GM12878 (cell line): ENCODE data around the gene TBC1D1. TPM values are rescaled to one million over a fixed set of nuclear protein-coding genes. Genes with fewer than 3 reads are reported as not detected.

Source experiments
- ATAC-seq: fragments of 200-7000 bp; cut with Tn5 transposase; 3 replicates; pipeline ENCODE4 v1.9.1; 2020; ENCODE audit warnings: mild to moderate bottlenecking, moderate library complexity
- BruUV-seq: library from RNA; stranded (reverse); fragments of 400-500 nt; replicated peaks from 2 replicates; lab custom pipeline; 2021; lab: Mats Ljungman, UMichigan
- CTCF ChIA-PET: fragments of 300-600 bp; sonication (Branson Sonifier 250); formaldehyde crosslinking; extraction: SDS; loops from one replicate; lab custom pipeline; 2021; ENCODE audit warnings: inconsistent platforms; lab: Yijun Ruan, JAX
- POLR2A ChIA-PET: fragments of 350-600 bp; formaldehyde crosslinking; extraction: SDS; loops from one replicate; lab custom pipeline; 2021; ENCODE audit warnings: inconsistent platforms; lab: Charles Lee
- RAD21 ChIA-PET: fragments of 300-600 bp; sonication (Branson Sonifier 250); formaldehyde crosslinking; loops from one replicate; lab custom pipeline; 2023; ENCODE audit warnings: antibody characterized with exemption; ENCODE audit not compliant: unreplicated experiment; lab: Charles Lee
- SMC1A ChIA-PET: fragments of 300-600 bp; sonication (Branson Sonifier 250); formaldehyde crosslinking; loops from one replicate; lab custom pipeline; 2023; ENCODE audit not compliant: unreplicated experiment, uncharacterized antibody; lab: Charles Lee
- DNase-seq: peaks from one replicate; pipeline ENCODE4 v3.0.0-alpha.2; 2011; ENCODE audit warnings: low read depth, low spot score
- FAIRE-seq: peaks from 3 replicates; lab custom pipeline; 2011; peaks lifted over from hg19 to GRCh38; lab: Jason Lieb, UNC
- H2AFZ ChIP-seq: 2 replicates; pipeline ENCODE4 v1.6.0; 2011; ENCODE audit warnings: low read depth, low read length, control low read depth; ENCODE audit not compliant: control insufficient read depth
- H3K27ac ChIP-seq: 2 replicates; pipeline ENCODE4 v1.5.1; 2011; ENCODE audit warnings: control low read depth; ENCODE audit not compliant: control insufficient read depth, insufficient read depth
- H3K27me3 ChIP-seq, 2 experiments: replicated peaks in 1 of 2; 2 replicates each; pipeline versions ENCODE4 v1.6.0 to v1.6.1; 2011; ENCODE audit warnings: low read length in 1 of 2; ENCODE audit not compliant: control insufficient read depth in 2 of 2, insufficient read depth in 2 of 2
- H3K36me3 ChIP-seq, 2 experiments: 2 replicates each; pipeline ENCODE4 v1.5.1; 2011; ENCODE audit warnings: low read length in 1 of 2; ENCODE audit not compliant: control insufficient read depth in 2 of 2, insufficient read depth in 2 of 2
- H3K4me1 ChIP-seq: 2 replicates; pipeline ENCODE4 v1.6.1; 2011; ENCODE audit warnings: mild to moderate bottlenecking, low read length, moderate library complexity, mixed read lengths; ENCODE audit not compliant: control insufficient read depth, insufficient read depth
- H3K4me2 ChIP-seq: 2 replicates; pipeline ENCODE4 v1.6.0; 2011; ENCODE audit warnings: control low read depth; ENCODE audit not compliant: control insufficient read depth, insufficient read depth
- H3K4me3 ChIP-seq: fragments of 200-600 bp; sonication (generic); 2 replicates; pipeline ENCODE4 v1.5.1; 2016
- H3K79me2 ChIP-seq: 2 replicates; pipeline ENCODE4 v1.6.0; 2011; ENCODE audit warnings: low read length; ENCODE audit not compliant: control insufficient read depth, insufficient read depth
- H3K9ac ChIP-seq: 2 replicates; pipeline ENCODE4 v1.8.0; 2011; ENCODE audit warnings: low read length, control low read depth, mixed read lengths; ENCODE audit not compliant: control insufficient read depth, insufficient read depth
- H3K9me3 ChIP-seq: replicated peaks from 3 replicates; pipeline ENCODE4 v1.5.1; 2011; ENCODE audit warnings: mild to moderate bottlenecking, low read length; ENCODE audit not compliant: control insufficient read depth, insufficient read depth
- H4K20me1 ChIP-seq: 2 replicates; pipeline ENCODE4 v1.6.0; 2011; ENCODE audit not compliant: control insufficient read depth, insufficient read depth
- CUX1 ChIP-seq: IDR thresholded peaks from 2 replicates; pipeline ENCODE4 v1.6.1; 2012; ENCODE audit warnings: improper control_type of control experiment, low read depth, low read length; ENCODE audit not compliant: insufficient replicate concordance
- GATAD2B ChIP-seq: fragments of 450-650 bp; conservative IDR thresholded peaks from 2 replicates; pipeline ENCODE4 v1.6.1; 2017; ENCODE audit warnings: low read depth, mild to moderate bottlenecking, moderate library complexity
- RB1 ChIP-seq: fragments of 450-650 bp; formaldehyde crosslinking; IDR thresholded peaks from 2 replicates; pipeline ENCODE4 v1.6.1; 2017; ENCODE audit warnings: mild to moderate bottlenecking, borderline replicate concordance
- SMC3 ChIP-seq: IDR thresholded peaks from 2 replicates; pipeline ENCODE4 v1.6.1; 2011; ENCODE audit warnings: low read length, improper control_type of control experiment, borderline replicate concordance
- SP1 ChIP-seq: IDR thresholded peaks from one replicate; pipeline ENCODE4 v1.6.1; 2011; ENCODE audit warnings: low read depth, low read length
- ZBED1 ChIP-seq: IDR thresholded peaks from 2 replicates; pipeline ENCODE4 v1.6.1; 2016; ENCODE audit warnings: borderline replicate concordance
- ZBTB11 ChIP-seq: fragments of 450-650 bp; formaldehyde crosslinking; IDR thresholded peaks from 2 replicates; pipeline ENCODE4 v1.5.0; 2022; ENCODE audit warnings: mild to moderate bottlenecking, missing genetic modification characterization
- ZNF384 ChIP-seq: IDR thresholded peaks from 2 replicates; pipeline ENCODE4 v1.6.1; 2012; ENCODE audit warnings: low read depth, mild to moderate bottlenecking, low read length, improper control_type of control experiment, borderline replicate concordance
- ZZZ3 ChIP-seq: IDR thresholded peaks from 2 replicates; pipeline ENCODE4 v1.6.1; 2011; ENCODE audit warnings: low read depth; ENCODE audit not compliant: control insufficient read depth, insufficient read length
- WGBS: methylation state at CpG from one replicate; pipeline ENCODE4 v1.1.6; 2016; ENCODE audit warnings: low lambda C conversion rate; ENCODE audit not compliant: insufficient replicate concordance, insufficient coverage; ENCODE audit errors: missing lambda C conversion rate; 5-methylcytosine and 5-hydroxymethylcytosine counted together
- in situ Hi-C: fragments of 300-500 bp; cut with MboI; formaldehyde crosslinking; loops from 9 replicates; pipeline ENCODE4 v1.14.3; 2018; ENCODE audit warnings: mixed read lengths
- intact Hi-C: fragments of 100-400 bp; cut with micrococcal nuclease; formaldehyde crosslinking; loops from one replicate; pipeline ENCODE4 v1.14.2; 2022; ENCODE audit not compliant: unreplicated experiment
- polyA plus RNA-seq, 11 experiments: library from polyadenylated mRNA; depleted of rRNA in 4 of 11; unstranded in 6 of 11; stranded (reverse) in 5 of 11; fragments of >200 nt; fragmentation: Nextera tagmentation in 4 of 11; fragmentation: Illumina TruSeq in 1 of 11; extraction: Ambion mirVana in 4 of 11; extraction: Trizol in 1 of 11; gene quantifications; 1 replicate in 1 of 11; 2 replicates in 10 of 11; pipeline versions ENCODE4 v1.2.1 to v1.2.3, GENCODE V29; 2011 to 2016; ENCODE audit warnings: inconsistent platforms in 2 of 11, missing spikeins in 2 of 11, low read depth in 1 of 11
- total RNA-seq, 4 experiments: library from RNA; depleted of rRNA in 3 of 4; stranded (reverse); fragments of >200 nt in 3 of 4; fragmentation: Illumina TruSeq in 1 of 4; extraction: Trizol in 1 of 4; gene quantifications; 2 replicates each; pipeline versions ENCODE4 v1.2.1 to v1.2.3, GENCODE V29; 2013 to 2021
- TF ChIP-seq, protein P1 (sequence below): IDR thresholded peaks from 2 replicates; pipeline ENCODE4 v1.6.1; 2012; ENCODE audit warnings: low read depth, low read length, improper control_type of control experiment

The TBC1D1 gene
- total and polyA plus RNA-seq, 10 of the 15 experiments (the other 5 are each of a cell fraction or from before 2014, with no cell fraction given), result 5.3 to 102 (median 57.8) TPM

- no peak for TF ChIP-seq CUX1
- TF ChIP-seq, protein P1, sequence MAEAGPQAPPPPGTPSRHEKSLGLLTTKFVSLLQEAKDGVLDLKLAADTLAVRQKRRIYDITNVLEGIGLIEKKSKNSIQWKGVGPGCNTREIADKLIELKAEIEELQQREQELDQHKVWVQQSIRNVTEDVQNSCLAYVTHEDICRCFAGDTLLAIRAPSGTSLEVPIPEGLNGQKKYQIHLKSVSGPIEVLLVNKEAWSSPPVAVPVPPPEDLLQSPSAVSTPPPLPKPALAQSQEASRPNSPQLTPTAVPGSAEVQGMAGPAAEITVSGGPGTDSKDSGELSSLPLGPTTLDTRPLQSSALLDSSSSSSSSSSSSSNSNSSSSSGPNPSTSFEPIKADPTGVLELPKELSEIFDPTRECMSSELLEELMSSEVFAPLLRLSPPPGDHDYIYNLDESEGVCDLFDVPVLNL, result no peak
- TF ChIP-seq SP1, result no peak
- TF ChIP-seq ZBED1, result no peak
These were observed 231.2 kb downstream of the TBC1D1 start (continued) for GRCh38 chr4:38122060-38122459.

- Histone ChIP-seq H3K9ac (0 out of 2 replicates have a peak overlapping the region, but pooled peaks have one; percentile 14), H3K4me3 (no peak overlapping the region), H3K79me2 (no peaks in the 10 kb centered on the region), H3K4me1 (peaks cover 42% of the 10 kb centered on the region), H2AFZ (no peak overlapping the region), H3K9me3 (no peaks in the 10 kb centered on the region; the same call in 2 of the 3 replicates), H3K27ac (peak overlapping the region; percentile 67), H3K27me3 (no peaks in the 10 kb centered on the region), H4K20me1 (no peaks in the 10 kb centered on the region), H3K4me2 (peak overlapping the region; percentile 57; the same call in 1 of the 2 replicates), H3K36me3 (peaks cover 0 to 7% of the 10 kb centered on the region in 2 experiments; a peak in 2 of 4 replicates)
- FAIRE-seq (no peak), DNase-seq (no peak), ATAC-seq (peak; percentile 35)
- no TSS peak for BruUV-seq
- in situ Hi-C loops (no loop called here), intact Hi-C loops (no loop called here)
- ChIA-PET RAD21 (interaction anchor here (0.8 to 1.8 kb wide), 8 partner anchors 9 to 659 kb away, joined by 3 to 8 read pairs (median 4); partner anchors contain the start of gene TLR10), SMC1A (interaction anchor here (0.7 to 2.1 kb wide), 7 partner anchors 10 to 60 kb away, joined by 3 to 13 read pairs (median 5); no protein-coding TSS in a partner anchor), POLR2A (interaction anchor here (1.0 to 1.2 kb wide), 3 partner anchors 9 to 14 kb away, joined by 3 to 5 read pairs (median 3); no protein-coding TSS in a partner anchor), CTCF (interaction anchor here (0.8 to 1.5 kb wide), 4 partner anchors 8 to 61 kb away, joined by 3 to 5 read pairs (median 4); no protein-coding TSS in a partner anchor)
- WGBS, result 49% methylated on average over 5 of the region's 5 CpGs
- TF ChIP-seq ZNF384 (no peak), GATAD2B (no peak), RB1 (no peak), ZZZ3 (no peak), ZBTB11 (no peak), SMC3 (no peak), ZBED1 (no peak)
These were observed 232.7 kb downstream of the TBC1D1 start for GRCh38 chr4:38123555-38123954.
